VCaP (cell line): Measurements from ENCODE around the gene AARSD1.
"Not testable (repeated sequence)": the region's sequence is repeated elsewhere in the genome, so short reads cannot be mapped to it uniquely, and the experiment has no call there.

Experiments
- H3K27ac ChIP-seq: fragments of 450-650 bp; 2 replicates; pipeline ENCODE4 v1.5.1; 2017
- CTCF ChIP-seq: fragments of 450-650 bp; conservative IDR thresholded peaks from 2 replicates; pipeline ENCODE4 v1.5.1; 2017; ENCODE audit warnings: mild to moderate bottlenecking, moderate library complexity

AARSD1 gene

GRCh38 chr17:42920106-42920900, 44.0 kb downstream of the AARSD1 start:
- H3K27ac ChIP-seq, result peak overlapping the region; percentile 85
- TF ChIP-seq CTCF, result no peak

GRCh38 chr17:42919522-42920077, 44.7 kb downstream of the AARSD1 start:
- H3K27ac ChIP-seq, result peak overlapping the region; percentile 85

GRCh38 chr17:42918902-42919521, 45.2 kb downstream of the AARSD1 start:
- peak overlapping the region; percentile 85 for H3K27ac ChIP-seq
- no peak for TF ChIP-seq CTCF

GRCh38 chr17:42917236-42917603, 47.0 kb downstream of the AARSD1 start:
- TF ChIP-seq CTCF, result no peak
- H3K27ac ChIP-seq, result no peak overlapping the region; the same call in 1 of the 2 replicates

- H3K27ac ChIP-seq, result not testable (repeated sequence)
These were observed 47.6 kb downstream of the AARSD1 start for GRCh38 chr17:42916388-42917235.

GRCh38 chr17:42915288-42915687, 49.0 kb downstream of the AARSD1 start:
- H3K27ac ChIP-seq, result not testable (repeated sequence)

- no peak for TF ChIP-seq CTCF
- H3K27ac ChIP-seq, result no peak overlapping the region
These were observed 50.2 kb downstream of the AARSD1 start for GRCh38 chr17:42913981-42914617.

GRCh38 chr17:42913522-42913921, 50.7 kb downstream of the AARSD1 start:
- no peak for TF ChIP-seq CTCF
- no peak overlapping the region for H3K27ac ChIP-seq
